Measurements from ENCODE around the gene CER1.

Gene CER1

DNA sequence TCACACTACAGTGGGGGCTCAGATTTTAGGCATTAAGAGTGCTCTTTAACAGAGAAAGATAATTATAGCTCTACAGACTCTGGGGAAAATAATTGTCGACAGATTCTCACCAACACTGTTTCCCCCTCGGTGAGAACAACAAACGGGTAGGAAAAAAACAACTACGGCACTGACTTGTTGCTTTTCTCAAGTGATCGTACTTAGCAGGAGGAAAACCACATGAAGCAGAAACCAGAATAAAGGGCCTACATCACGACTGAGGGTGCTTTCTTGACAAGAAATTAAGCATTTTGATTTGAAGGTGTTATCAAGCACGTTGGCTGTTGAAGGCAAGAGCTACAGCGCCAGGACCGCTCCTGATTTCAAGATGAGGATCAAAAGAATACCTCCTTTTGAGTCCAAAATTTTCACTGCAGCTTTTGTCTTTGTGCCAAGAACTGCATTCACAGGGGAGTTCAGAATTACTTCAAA is 27.2 kb upstream of the CER1 start:
- no peaks in the 10 kb centered on the region for H3K27me3 ChIP-seq (ENCODE audit: control insufficient read depth, insufficient read depth, low read length)
- no peak overlapping the region for H3K4me3 ChIP-seq (ENCODE audit: low read depth, low read length)
- H3K9ac ChIP-seq (ENCODE audit: low read length): no peak overlapping the region
- no peaks in the 10 kb centered on the region for H3K9me3 ChIP-seq (ENCODE audit: control insufficient read depth, insufficient read depth, low read depth, low read length)
- H3K27ac ChIP-seq (ENCODE audit: low read depth, low read length): no peak overlapping the region
- H3K4me1 ChIP-seq (ENCODE audit: control insufficient read depth, insufficient read depth, low read length): peaks cover 17% of the 10 kb centered on the region
- H3K36me3 ChIP-seq (ENCODE audit: control insufficient read depth, insufficient read depth, low read length): no peaks in the 10 kb centered on the region; the same call in 1 of the 2 replicates

DNA sequence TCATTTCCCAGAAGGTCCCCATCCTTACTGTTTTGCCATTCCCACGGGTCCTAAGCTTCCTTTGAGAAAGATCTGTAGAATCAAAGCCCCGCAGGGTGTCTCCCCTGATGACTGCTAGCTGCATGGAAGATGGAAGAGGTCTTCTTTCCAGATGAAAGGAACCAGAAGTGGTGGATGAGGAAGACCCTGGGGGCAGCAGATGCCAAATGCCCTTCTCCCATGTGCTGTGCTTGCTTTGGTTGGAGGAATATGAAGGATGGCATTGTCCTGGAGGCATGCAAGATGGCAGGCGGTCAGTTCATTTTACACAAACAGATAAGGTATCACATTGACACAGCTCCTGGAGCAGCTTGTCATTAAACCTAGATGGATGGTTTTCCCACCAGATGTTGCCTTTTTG is 25.8 kb upstream of the CER1 start:
- no peaks in the 10 kb centered on the region for H3K27me3 ChIP-seq (ENCODE audit: control insufficient read depth, insufficient read depth, low read length)

DNA sequence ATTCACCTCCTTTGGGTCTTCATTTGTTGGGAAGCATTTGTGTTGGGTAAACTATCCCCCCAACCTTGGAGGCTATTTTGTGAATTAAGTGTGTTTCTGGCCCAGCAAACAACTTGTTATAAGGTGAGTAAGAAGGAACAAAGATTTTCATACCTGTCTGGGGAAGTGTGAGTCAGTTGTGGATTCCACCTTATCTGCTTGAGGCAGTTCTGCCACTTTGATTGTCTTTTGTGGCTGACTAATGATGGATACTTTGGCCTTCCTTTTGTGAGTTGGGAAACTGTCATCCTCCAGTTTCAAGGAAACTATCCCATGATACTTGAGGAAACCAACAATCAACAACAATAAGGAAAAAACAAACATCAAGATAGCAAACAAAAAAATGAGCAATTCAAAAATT is 24.6 kb upstream of the CER1 start:
- Histone ChIP-seq H3K36me3 (ENCODE audit: control insufficient read depth, insufficient read depth, low read length) (no peaks in the 10 kb centered on the region; the same call in 1 of the 2 replicates), H3K27me3 (ENCODE audit: control insufficient read depth, insufficient read depth, low read length) (no peaks in the 10 kb centered on the region), H3K27ac (ENCODE audit: low read depth, low read length) (peak overlapping the region; percentile 70; the same call in 1 of the 2 replicates)

More for the DNA sequence above, 25.8 kb upstream of the CER1 start:
- H3K36me3 ChIP-seq (ENCODE audit: control insufficient read depth, insufficient read depth, low read length): no peaks in the 10 kb centered on the region; the same call in 1 of the 2 replicates
- no peaks in the 10 kb centered on the region for H3K9me3 ChIP-seq (ENCODE audit: control insufficient read depth, insufficient read depth, low read depth, low read length)
- H3K4me3 ChIP-seq (ENCODE audit: low read depth, low read length): no peak overlapping the region
- H3K9ac ChIP-seq (ENCODE audit: low read length): no peak overlapping the region
- no peak overlapping the region for H3K27ac ChIP-seq (ENCODE audit: low read depth, low read length)
- peaks cover 17% of the 10 kb centered on the region for H3K4me1 ChIP-seq (ENCODE audit: control insufficient read depth, insufficient read depth, low read length)

GRCh38 chr9:14746626-14747025 is 24.1 kb upstream of the CER1 start:
- peak overlapping the region; percentile 65 for H3K9ac ChIP-seq (ENCODE audit: low read length)
- no peaks in the 10 kb centered on the region; the same call in 1 of the 2 replicates for H3K36me3 ChIP-seq (ENCODE audit: control insufficient read depth, insufficient read depth, low read length)
- H3K4me3 ChIP-seq (ENCODE audit: low read depth, low read length): no peak overlapping the region
- peaks cover 17% of the 10 kb centered on the region for H3K4me1 ChIP-seq (ENCODE audit: control insufficient read depth, insufficient read depth, low read length)
- H3K9me3 ChIP-seq (ENCODE audit: control insufficient read depth, insufficient read depth, low read depth, low read length): no peaks in the 10 kb centered on the region
- no peaks in the 10 kb centered on the region for H3K27me3 ChIP-seq (ENCODE audit: control insufficient read depth, insufficient read depth, low read length)
- H3K27ac ChIP-seq (ENCODE audit: low read depth, low read length): peak overlapping the region; percentile 70; the same call in 1 of the 2 replicates

More for the DNA sequence above, 24.6 kb upstream of the CER1 start:
- Histone ChIP-seq H3K9me3 (ENCODE audit: control insufficient read depth, insufficient read depth, low read depth, low read length) (no peaks in the 10 kb centered on the region), H3K9ac (ENCODE audit: low read length) (peak overlapping the region; percentile 65), H3K4me3 (ENCODE audit: low read depth, low read length) (no peak overlapping the region), H3K4me1 (ENCODE audit: control insufficient read depth, insufficient read depth, low read length) (peaks cover 17% of the 10 kb centered on the region)

- Histone ChIP-seq H3K4me1 (ENCODE audit: control insufficient read depth, insufficient read depth, low read length) (peaks cover 10% of the 10 kb centered on the region), H3K36me3 (ENCODE audit: control insufficient read depth, insufficient read depth, low read length) (no peaks in the 10 kb centered on the region; the same call in 1 of the 2 replicates), H3K27ac (ENCODE audit: low read depth, low read length) (no peak overlapping the region), H3K27me3 (ENCODE audit: control insufficient read depth, insufficient read depth, low read length) (no peaks in the 10 kb centered on the region), H3K9me3 (ENCODE audit: control insufficient read depth, insufficient read depth, low read depth, low read length) (no peaks in the 10 kb centered on the region), H3K9ac (ENCODE audit: low read length) (no peak overlapping the region), H3K4me3 (ENCODE audit: low read depth, low read length) (no peak overlapping the region)
Measured at GRCh38 chr9:14744768-14745167, 22.2 kb upstream of the CER1 start.

DNA sequence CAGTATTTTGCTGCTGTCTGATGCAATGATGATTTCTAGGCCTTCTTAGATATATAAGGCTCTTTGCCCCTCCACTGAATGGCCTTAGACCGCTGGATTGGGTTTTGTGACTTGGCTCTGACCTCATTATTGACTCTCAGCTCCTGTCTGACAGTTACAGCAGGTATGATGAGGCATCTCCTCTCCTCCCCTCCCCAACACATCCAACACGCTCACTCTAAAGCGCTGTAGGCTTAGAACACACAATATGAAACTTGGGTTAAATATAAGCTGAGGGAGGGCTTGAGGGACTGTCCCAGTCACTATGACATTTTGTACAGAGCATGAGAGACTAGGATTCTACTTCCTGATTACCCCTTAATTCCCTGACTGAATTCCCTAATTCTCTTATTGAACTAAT is 18.8 kb upstream of the CER1 start:
- Histone ChIP-seq H3K36me3 (ENCODE audit: control insufficient read depth, insufficient read depth, low read length) (no peaks in the 10 kb centered on the region; the same call in 1 of the 2 replicates), H3K4me1 (ENCODE audit: control insufficient read depth, insufficient read depth, low read length) (no peaks in the 10 kb centered on the region), H3K9me3 (ENCODE audit: control insufficient read depth, insufficient read depth, low read depth, low read length) (no peaks in the 10 kb centered on the region), H3K27ac (ENCODE audit: low read depth, low read length) (no peak overlapping the region), H3K9ac (ENCODE audit: low read length) (no peak overlapping the region), H3K27me3 (ENCODE audit: control insufficient read depth, insufficient read depth, low read length) (no peaks in the 10 kb centered on the region), H3K4me3 (ENCODE audit: low read depth, low read length) (no peak overlapping the region)

DNA sequence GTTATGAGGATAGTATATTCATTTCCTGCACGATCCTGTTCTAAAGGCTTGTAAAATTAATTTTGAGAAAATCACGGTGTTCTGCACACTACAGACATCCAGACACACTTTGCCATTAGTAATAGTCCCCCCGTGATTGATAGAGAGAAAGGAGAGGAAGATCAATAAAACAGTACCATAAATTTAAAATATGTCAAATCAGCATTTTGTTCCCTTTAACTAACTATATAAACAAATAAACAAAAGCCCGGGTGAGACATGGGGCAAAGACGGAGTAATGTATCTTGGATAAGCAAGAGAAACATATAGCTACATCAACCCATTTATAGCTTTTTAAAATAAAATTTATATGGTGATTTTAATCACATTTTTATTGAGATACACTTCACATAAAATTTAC is 10.6 kb upstream of the CER1 start:
- Histone ChIP-seq H3K27ac (ENCODE audit: low read depth, low read length) (no peak overlapping the region), H3K27me3 (ENCODE audit: control insufficient read depth, insufficient read depth, low read length) (peaks cover 13% of the 10 kb centered on the region; the same call in 1 of the 2 replicates), H3K4me3 (ENCODE audit: low read depth, low read length) (no peak overlapping the region), H3K9me3 (ENCODE audit: control insufficient read depth, insufficient read depth, low read depth, low read length) (no peaks in the 10 kb centered on the region), H3K36me3 (ENCODE audit: control insufficient read depth, insufficient read depth, low read length) (no peaks in the 10 kb centered on the region), H3K9ac (ENCODE audit: low read length) (no peak overlapping the region), H3K4me1 (ENCODE audit: control insufficient read depth, insufficient read depth, low read length) (no peaks in the 10 kb centered on the region)

GRCh38 chr9:14731294-14731981 is 8.9 kb upstream of the CER1 start:
- Histone ChIP-seq H3K27me3 (ENCODE audit: control insufficient read depth, insufficient read depth, low read length) (peaks cover 30% of the 10 kb centered on the region), H3K27ac (ENCODE audit: low read depth, low read length) (no peak overlapping the region), H3K36me3 (ENCODE audit: control insufficient read depth, insufficient read depth, low read length) (no peaks in the 10 kb centered on the region), H3K9me3 (ENCODE audit: control insufficient read depth, insufficient read depth, low read depth, low read length) (no peaks in the 10 kb centered on the region), H3K4me1 (ENCODE audit: control insufficient read depth, insufficient read depth, low read length) (no peaks in the 10 kb centered on the region), H3K4me3 (ENCODE audit: low read depth, low read length) (no peak overlapping the region), H3K9ac (ENCODE audit: low read length) (no peak overlapping the region)

DNA sequence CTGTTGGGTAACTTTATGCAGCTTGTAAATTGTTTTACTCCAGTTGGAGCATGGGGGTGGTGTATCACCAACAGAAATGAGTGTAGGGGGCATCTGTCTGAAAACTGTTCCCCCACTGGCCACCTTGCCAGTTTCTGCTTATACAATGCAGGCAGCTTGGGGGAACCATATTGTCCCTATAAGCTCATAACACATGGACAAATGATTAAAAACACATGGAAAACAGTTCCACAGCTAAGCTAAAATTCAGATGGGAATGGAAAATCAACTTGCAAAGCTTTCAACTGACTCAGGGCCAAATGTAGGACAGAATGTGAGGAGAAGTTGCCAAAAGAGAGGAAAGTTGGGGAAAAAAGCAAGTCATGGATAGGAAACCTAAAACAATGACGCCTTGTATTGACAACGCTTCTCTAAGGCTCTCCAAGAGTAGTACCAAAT is 7.9 kb upstream of the CER1 start:
- Histone ChIP-seq H3K4me1 (ENCODE audit: control insufficient read depth, insufficient read depth, low read length) (no peaks in the 10 kb centered on the region; the same call in 1 of the 2 replicates), H3K36me3 (ENCODE audit: control insufficient read depth, insufficient read depth, low read length) (no peaks in the 10 kb centered on the region), H3K27ac (ENCODE audit: low read depth, low read length) (no peak overlapping the region), H3K9me3 (ENCODE audit: control insufficient read depth, insufficient read depth, low read depth, low read length) (no peaks in the 10 kb centered on the region), H3K27me3 (ENCODE audit: control insufficient read depth, insufficient read depth, low read length) (peaks cover 40% of the 10 kb centered on the region), H3K4me3 (ENCODE audit: low read depth, low read length) (no peak overlapping the region), H3K9ac (ENCODE audit: low read length) (no peak overlapping the region)

- H3K36me3 ChIP-seq (ENCODE audit: control insufficient read depth, insufficient read depth, low read length): no peaks in the 10 kb centered on the region; the same call in 1 of the 2 replicates
- no peaks in the 10 kb centered on the region for H3K9me3 ChIP-seq (ENCODE audit: control insufficient read depth, insufficient read depth, low read depth, low read length)
- peaks cover 97% of the 10 kb centered on the region for H3K27me3 ChIP-seq (ENCODE audit: control insufficient read depth, insufficient read depth, low read length)
- H3K27ac ChIP-seq (ENCODE audit: low read depth, low read length): peak overlapping the region; percentile 10; the same call in 1 of the 2 replicates
- peak overlapping the region; percentile 19; the same call in 1 of the 2 replicates for H3K4me3 ChIP-seq (ENCODE audit: low read depth, low read length)
- peaks cover 23% of the 10 kb centered on the region for H3K4me1 ChIP-seq (ENCODE audit: control insufficient read depth, insufficient read depth, low read length)
- peak overlapping the region; percentile 46 for H3K9ac ChIP-seq (ENCODE audit: low read length)
Measured at GRCh38 chr9:14723301-14723700, 768 bp upstream of the CER1 start.

DNA sequence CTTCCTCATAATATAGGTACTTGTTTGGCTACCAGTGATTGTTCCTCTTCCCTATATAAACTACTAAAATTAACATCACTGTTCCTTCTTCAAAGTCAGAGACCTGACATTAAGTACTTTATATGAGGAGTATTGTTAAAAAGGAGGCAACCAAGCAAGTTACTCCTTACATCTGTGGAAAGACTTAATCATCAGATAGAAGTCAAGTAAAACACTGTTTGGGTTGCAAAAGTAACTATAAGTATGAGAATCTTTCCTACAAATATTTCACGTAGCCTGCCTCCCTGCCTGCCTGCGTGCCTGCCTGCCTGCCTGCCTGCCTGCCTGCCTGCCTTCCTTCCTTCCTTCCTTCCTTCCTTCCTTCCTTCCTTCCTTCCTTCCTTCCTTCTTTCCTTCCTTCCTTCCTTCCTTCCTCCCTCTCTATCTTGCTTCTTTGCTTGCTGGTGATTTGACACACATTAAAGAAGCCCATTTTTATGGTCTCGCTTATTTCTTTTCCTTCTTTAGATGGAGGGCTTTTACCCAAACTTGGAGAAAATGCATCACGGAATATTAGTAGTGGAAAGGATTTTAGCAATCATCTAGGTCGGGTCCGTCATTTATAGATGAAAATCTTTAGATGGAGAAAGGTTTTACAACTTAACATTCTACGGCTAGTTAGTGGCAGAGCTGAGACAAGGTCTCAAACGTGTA is 3.2 kb downstream of the CER1 start:
- H3K27me3 ChIP-seq (ENCODE audit: control insufficient read depth, insufficient read depth, low read length): peaks cover 73% of the 10 kb centered on the region
- H3K9ac ChIP-seq (ENCODE audit: low read length): no peak overlapping the region
- no peak overlapping the region for H3K27ac ChIP-seq (ENCODE audit: low read depth, low read length)
- H3K4me3 ChIP-seq (ENCODE audit: low read depth, low read length): peak overlapping the region; percentile 53; the same call in 1 of the 2 replicates
- H3K36me3 ChIP-seq (ENCODE audit: control insufficient read depth, insufficient read depth, low read length): peaks cover 8% of the 10 kb centered on the region
- peaks cover 23% of the 10 kb centered on the region for H3K4me1 ChIP-seq (ENCODE audit: control insufficient read depth, insufficient read depth, low read length)
- no peaks in the 10 kb centered on the region for H3K9me3 ChIP-seq (ENCODE audit: control insufficient read depth, insufficient read depth, low read depth, low read length)

All from HUES6 (cell line).